GM18508 (cell line): ENCODE data around the gene TIMP1.
"Not testable (repeated sequence)": the region's sequence is repeated elsewhere in the genome, so short reads cannot be mapped to it uniquely, and the experiment has no call there.

Experiments
- ATAC-seq: cut with Tn5 transposase; IDR thresholded peaks from one replicate; pipeline ENCODE4 v1.9.1; 2021; ENCODE audit warnings: moderate number of reproducible peaks; ENCODE audit not compliant: insufficient read depth, unreplicated experiment

Gene TIMP1

GRCh38 chrX:47596256-47596655 lies 14.0 kb downstream of the TIMP1 start:
- no peak for ATAC-seq

- no peak for ATAC-seq
Measured at GRCh38 chrX:47597222-47597621, 15.0 kb downstream of the TIMP1 start.

- ATAC-seq = not testable (repeated sequence)
Measured at GRCh38 chrX:47603125-47603524, 20.9 kb downstream of the TIMP1 start.

GRCh38 chrX:47605024-47605423 lies 22.8 kb downstream of the TIMP1 start:
- ATAC-seq = no peak

GRCh38 chrX:47607091-47607490 lies 24.9 kb downstream of the TIMP1 start:
- ATAC-seq = no peak

GRCh38 chrX:47608130-47608810 lies 26.0 kb downstream of the TIMP1 start:
- ATAC-seq = no peak

- no peak for ATAC-seq
Measured at GRCh38 chrX:47610511-47610910, 28.3 kb downstream of the TIMP1 start.

- ATAC-seq = no peak
Measured at GRCh38 chrX:47611489-47611888, 29.3 kb downstream of the TIMP1 start.

GRCh38 chrX:47611926-47612325 lies 29.7 kb downstream of the TIMP1 start:
- no peak for ATAC-seq

- no peak for ATAC-seq
Measured at GRCh38 chrX:47612418-47612817, 30.2 kb downstream of the TIMP1 start.

- no peak for ATAC-seq
Measured at GRCh38 chrX:47613082-47613481, 30.8 kb downstream of the TIMP1 start.

- no peak for ATAC-seq
Measured at GRCh38 chrX:47614618-47615017, 32.4 kb downstream of the TIMP1 start.

GRCh38 chrX:47618923-47619485 lies 36.8 kb downstream of the TIMP1 start:
- no peak for ATAC-seq

GRCh38 chrX:47619486-47620302 lies 37.5 kb downstream of the TIMP1 start, which contains the start of gene SYN1:
TSS of gene SYN1 (minus strand) at chrX:47619857. CDS start at chrX:47619728, 129 bp downstream.
- ATAC-seq = no peak

GRCh38 chrX:47620303-47620685 lies 38.1 kb downstream of the TIMP1 start:
- ATAC-seq = no peak

GRCh38 chrX:47621851-47622250 lies 39.6 kb downstream of the TIMP1 start:
- no peak for ATAC-seq

GRCh38 chrX:47623540-47624027 lies 41.3 kb downstream of the TIMP1 start:
- no peak for ATAC-seq

- ATAC-seq = no peak
Measured at GRCh38 chrX:47625365-47625764, 43.1 kb downstream of the TIMP1 start.

GRCh38 chrX:47628982-47629381 lies 46.7 kb downstream of the TIMP1 start:
- ATAC-seq = no peak

GRCh38 chrX:47629419-47630200 lies 47.4 kb downstream of the TIMP1 start, which contains the start of gene CFP:
TSS of gene CFP (minus strand) at chrX:47629930. CDS start at chrX:47629844, 86 bp downstream.
- no peak for ATAC-seq
